Activated naive CD4-positive, alpha-beta T cell treated with anti-CD3 and anti-CD28 coated beads for 36 hours (primary cell): ENCODE data around the gene POU6F2. TPM values are rescaled to one million over a fixed set of nuclear protein-coding genes. Genes with fewer than 3 reads are reported as not detected.
"Not testable (repeated sequence)": the region's sequence is repeated elsewhere in the genome, so short reads cannot be mapped to it uniquely, and the experiment has no call there.

ENCODE experiments used
- CTCF ChIA-PET: fragments of 350-600 bp; sonication (Branson Sonifier 250); formaldehyde crosslinking; loops from one replicate; lab custom pipeline; 2021; ENCODE audit warnings: antibody characterized with exemption; lab: Charles Lee
- DNase-seq: peaks from one replicate; pipeline ENCODE4 v3.0.0-alpha.2; 2020
- H3K27ac Mint-ChIP-seq: one replicate; pipeline ENCODE4 v1.8.0; 2021; ENCODE audit warnings: mild to moderate bottlenecking, mixed read lengths
- H3K27me3 Mint-ChIP-seq: one replicate; pipeline ENCODE4 v1.8.0; 2021; ENCODE audit warnings: low read depth, mixed read lengths
- H3K36me3 Mint-ChIP-seq: one replicate; pipeline ENCODE4 v1.8.0; 2021; ENCODE audit warnings: low read depth, mixed read lengths
- H3K4me1 Mint-ChIP-seq: one replicate; pipeline ENCODE4 v1.8.0; 2021; ENCODE audit warnings: low read depth, mixed read lengths
- H3K4me3 Mint-ChIP-seq: one replicate; pipeline ENCODE4 v1.8.0; 2021; ENCODE audit warnings: mild to moderate bottlenecking, moderate library complexity, mixed read lengths
- H3K9me3 Mint-ChIP-seq: one replicate; pipeline ENCODE4 v1.8.0; 2021; ENCODE audit warnings: mixed read lengths
- intact Hi-C: fragments of 100-400 bp; cut with micrococcal nuclease; formaldehyde crosslinking; loops from one replicate; pipeline ENCODE4 v1.15.1; 2023
- total RNA-seq, 2 experiments: library from RNA; stranded (reverse); gene quantifications; one replicate each; pipeline ENCODE4 v1.2.3, GENCODE V29; 2021

Gene POU6F2
- total RNA-seq, 2 experiments from 2014 or later: not detected

- intact Hi-C loops: no loop called here
- CTCF ChIA-PET: no interaction called here
- no peaks in the 10 kb centered on the region for H3K9me3 Mint-ChIP-seq
These were observed 27.8 kb downstream of the POU6F2 start for GRCh38 chr7:39005461-39005860.

GRCh38 chr7:39013049-39013939, 35.6 kb downstream of the POU6F2 start:
- H3K27me3 Mint-ChIP-seq, intact Hi-C loops, H3K4me1 Mint-ChIP-seq, H3K36me3 Mint-ChIP-seq, DNase-seq, H3K27ac Mint-ChIP-seq, H3K9me3 Mint-ChIP-seq, H3K4me3 Mint-ChIP-seq, CTCF ChIA-PET: not testable (repeated sequence)

More at GRCh38 chr7:39005461-39005860, 27.8 kb downstream of the POU6F2 start:
- no peak for DNase-seq
- no peaks in the 10 kb centered on the region for H3K4me1 Mint-ChIP-seq
- no peak overlapping the region for H3K4me3 Mint-ChIP-seq
- no peaks in the 10 kb centered on the region for H3K27me3 Mint-ChIP-seq
- no peaks in the 10 kb centered on the region for H3K36me3 Mint-ChIP-seq
- no peak overlapping the region for H3K27ac Mint-ChIP-seq

GRCh38 chr7:39016609-39017008, 38.9 kb downstream of the POU6F2 start:
- Mint-ChIP-seq H3K27me3 (no peaks in the 10 kb centered on the region), H3K4me3 (no peak overlapping the region), H3K4me1 (no peaks in the 10 kb centered on the region), H3K27ac (no peak overlapping the region), H3K9me3 (no peaks in the 10 kb centered on the region), H3K36me3 (no peaks in the 10 kb centered on the region)
- intact Hi-C loops: no loop called here
- DNase-seq: no peak
- CTCF ChIA-PET: no interaction called here

GRCh38 chr7:39017369-39017915, 39.7 kb downstream of the POU6F2 start:
- H3K27me3 Mint-ChIP-seq: no peaks in the 10 kb centered on the region
- CTCF ChIA-PET: no interaction called here
- H3K4me3 Mint-ChIP-seq: no peak overlapping the region
- intact Hi-C loops: no loop called here
- H3K4me1 Mint-ChIP-seq: no peaks in the 10 kb centered on the region
- H3K36me3 Mint-ChIP-seq: no peaks in the 10 kb centered on the region
- H3K9me3 Mint-ChIP-seq: no peaks in the 10 kb centered on the region
- no peak overlapping the region for H3K27ac Mint-ChIP-seq
- no peak for DNase-seq

GRCh38 chr7:39022796-39023195, 45.1 kb downstream of the POU6F2 start:
- H3K9me3 Mint-ChIP-seq: peaks cover 2% of the 10 kb centered on the region
- H3K4me1 Mint-ChIP-seq: no peaks in the 10 kb centered on the region
- intact Hi-C loops: no loop called here
- CTCF ChIA-PET: no interaction called here
- H3K4me3 Mint-ChIP-seq: no peak overlapping the region
- H3K27me3 Mint-ChIP-seq: peaks cover 2% of the 10 kb centered on the region
- DNase-seq: no peak
- no peak overlapping the region for H3K27ac Mint-ChIP-seq
- H3K36me3 Mint-ChIP-seq: no peaks in the 10 kb centered on the region

GRCh38 chr7:39027491-39027890, 49.8 kb downstream of the POU6F2 start:
- CTCF ChIA-PET: no interaction called here
- Mint-ChIP-seq H3K4me1 (no peaks in the 10 kb centered on the region), H3K27me3 (peaks cover 2% of the 10 kb centered on the region), H3K27ac (no peak overlapping the region), H3K4me3 (no peak overlapping the region), H3K9me3 (peaks cover 2% of the 10 kb centered on the region), H3K36me3 (no peaks in the 10 kb centered on the region)
- no peak for DNase-seq
- intact Hi-C loops: no loop called here

- CTCF ChIA-PET: no interaction called here
- intact Hi-C loops: no loop called here
- DNase-seq: no peak
- H3K4me3 Mint-ChIP-seq: no peak overlapping the region
- no peaks in the 10 kb centered on the region for H3K4me1 Mint-ChIP-seq
- no peaks in the 10 kb centered on the region for H3K27me3 Mint-ChIP-seq
- H3K36me3 Mint-ChIP-seq: no peaks in the 10 kb centered on the region
- no peak overlapping the region for H3K27ac Mint-ChIP-seq
- H3K9me3 Mint-ChIP-seq: no peaks in the 10 kb centered on the region
These were observed 56.3 kb downstream of the POU6F2 start for GRCh38 chr7:39033885-39034624.

GRCh38 chr7:39035156-39035555, 57.4 kb downstream of the POU6F2 start:
- CTCF ChIA-PET: interaction anchor here (0.8 kb wide), 1 partner anchor 170 kb away, joined by 3 read pairs; no protein-coding TSS in a partner anchor
- Mint-ChIP-seq H3K27me3 (no peaks in the 10 kb centered on the region), H3K4me3 (no peak overlapping the region), H3K9me3 (no peaks in the 10 kb centered on the region), H3K36me3 (no peaks in the 10 kb centered on the region), H3K4me1 (no peaks in the 10 kb centered on the region), H3K27ac (no peak overlapping the region)
- DNase-seq: no peak
- intact Hi-C loops: no loop called here

- Mint-ChIP-seq H3K36me3 (no peaks in the 10 kb centered on the region), H3K4me1 (no peaks in the 10 kb centered on the region), H3K27me3 (no peaks in the 10 kb centered on the region), H3K27ac (no peak overlapping the region), H3K4me3 (no peak overlapping the region), H3K9me3 (no peaks in the 10 kb centered on the region)
- CTCF ChIA-PET: no interaction called here
- intact Hi-C loops: no loop called here
- DNase-seq: no peak
These were observed 58.2 kb downstream of the POU6F2 start for GRCh38 chr7:39035903-39036302.

GRCh38 chr7:39042670-39043069, 65.0 kb downstream of the POU6F2 start:
- Mint-ChIP-seq H3K36me3 (no peaks in the 10 kb centered on the region), H3K27me3 (no peaks in the 10 kb centered on the region), H3K4me1 (no peaks in the 10 kb centered on the region), H3K4me3 (no peak overlapping the region), H3K27ac (no peak overlapping the region), H3K9me3 (no peaks in the 10 kb centered on the region)
- intact Hi-C loops: loop anchor here (1.0 kb wide), 1 partner anchor 17 kb away; no protein-coding TSS in a partner anchor
- no peak for DNase-seq
- CTCF ChIA-PET: no interaction called here

GRCh38 chr7:39043531-39043930, 65.8 kb downstream of the POU6F2 start:
- no peaks in the 10 kb centered on the region for H3K36me3 Mint-ChIP-seq
- H3K9me3 Mint-ChIP-seq: no peaks in the 10 kb centered on the region
- no peak overlapping the region for H3K27ac Mint-ChIP-seq
- no peaks in the 10 kb centered on the region for H3K27me3 Mint-ChIP-seq
- H3K4me1 Mint-ChIP-seq: no peaks in the 10 kb centered on the region
- intact Hi-C loops: loop anchor here (1.0 kb wide), 1 partner anchor 18 kb away; no protein-coding TSS in a partner anchor
- DNase-seq: no peak
- H3K4me3 Mint-ChIP-seq: no peak overlapping the region
- CTCF ChIA-PET: no interaction called here

GRCh38 chr7:39044489-39044888, 66.8 kb downstream of the POU6F2 start:
- Mint-ChIP-seq H3K4me1 (no peaks in the 10 kb centered on the region), H3K27ac (no peak overlapping the region), H3K36me3 (no peaks in the 10 kb centered on the region), H3K9me3 (no peaks in the 10 kb centered on the region), H3K4me3 (no peak overlapping the region), H3K27me3 (no peaks in the 10 kb centered on the region)
- intact Hi-C loops: no loop called here
- CTCF ChIA-PET: no interaction called here
- DNase-seq: no peak
